H9 (cell line): Measurements from ENCODE around the gene WSB1. TPM values are rescaled to one million over a fixed set of nuclear protein-coding genes. Genes with fewer than 3 reads are reported as not detected.

Experiments
- DNase-seq: peaks from one replicate; pipeline ENCODE4 v3.0.0-alpha.2; 2017
- H2AFZ ChIP-seq: one replicate; pipeline ENCODE4 v1.6.1; 2013; ENCODE audit warnings: mild to moderate bottlenecking, low read length, control low read depth, moderate library complexity
- H2AK5ac ChIP-seq: 2 replicates; pipeline ENCODE4 v1.6.1; 2013; ENCODE audit warnings: low read length, control low read depth, mixed read lengths; ENCODE audit not compliant: insufficient read length
- H2BK120ac ChIP-seq: one replicate; pipeline ENCODE4 v1.6.1; 2013; ENCODE audit warnings: low read depth, mild to moderate bottlenecking, low read length, control low read depth, inconsistent platforms; ENCODE audit not compliant: poor library complexity, severe bottlenecking
- H2BK12ac ChIP-seq: 2 replicates; pipeline ENCODE4 v1.6.1; 2013; ENCODE audit warnings: low read length, control low read depth, mixed read lengths, low read depth; ENCODE audit not compliant: insufficient read length
- H2BK15ac ChIP-seq: 2 replicates; pipeline ENCODE4 v1.6.1; 2013; ENCODE audit warnings: low read depth, low read length, control low read depth
- H2BK20ac ChIP-seq: one replicate; pipeline ENCODE4 v1.6.1; 2013; ENCODE audit warnings: low read depth, mild to moderate bottlenecking, low read length, control low read depth, inconsistent platforms; ENCODE audit not compliant: poor library complexity, severe bottlenecking
- H2BK5ac ChIP-seq: 2 replicates; pipeline ENCODE4 v1.6.1; 2013; ENCODE audit warnings: low read length, control low read depth, mixed read lengths; ENCODE audit not compliant: insufficient read length
- H3K14ac ChIP-seq: 2 replicates; pipeline ENCODE4 v1.6.1; 2013; ENCODE audit warnings: low read length, control low read depth; ENCODE audit not compliant: insufficient read depth
- H3K18ac ChIP-seq: 2 replicates; pipeline ENCODE4 v1.6.1; 2013; ENCODE audit warnings: low read depth, mild to moderate bottlenecking, mixed read lengths, low read length, control low read depth; ENCODE audit not compliant: insufficient read length
- H3K23ac ChIP-seq: 2 replicates; pipeline ENCODE4 v1.6.1; 2013; ENCODE audit warnings: low read length, control low read depth, mixed read lengths, low read depth; ENCODE audit not compliant: insufficient read length
- H3K23me2 ChIP-seq: 2 replicates; pipeline ENCODE4 v1.6.1; 2013; ENCODE audit warnings: low read depth, mild to moderate bottlenecking, mixed read lengths, low read length, control low read depth; ENCODE audit not compliant: insufficient read length, poor library complexity, severe bottlenecking
- H3K27ac ChIP-seq: 2 replicates; pipeline ENCODE4 v1.5.1; 2013; ENCODE audit warnings: low read length, control low read depth, mixed read lengths, low read depth; ENCODE audit not compliant: insufficient read length
- H3K27me3 ChIP-seq: 2 replicates; pipeline ENCODE4 v1.6.1; 2013; ENCODE audit warnings: low read length, control low read depth, inconsistent platforms; ENCODE audit not compliant: insufficient read depth
- H3K4ac ChIP-seq: 2 replicates; pipeline ENCODE4 v1.6.1; 2013; ENCODE audit warnings: low read depth, mild to moderate bottlenecking, control low read depth, inconsistent platforms, low read length, moderate library complexity
- H3K4me1 ChIP-seq: 2 replicates; pipeline ENCODE4 v1.6.1; 2013; ENCODE audit warnings: low read length, control low read depth, inconsistent platforms; ENCODE audit not compliant: insufficient read depth
- H3K4me2 ChIP-seq: 2 replicates; pipeline ENCODE4 v1.6.1; 2013; ENCODE audit warnings: low read length, control low read depth, mixed read lengths; ENCODE audit not compliant: insufficient read length, insufficient read depth
- H3K56ac ChIP-seq: 2 replicates; pipeline ENCODE4 v1.6.1; 2013; ENCODE audit warnings: low read depth, mild to moderate bottlenecking, mixed read lengths, low read length, control low read depth; ENCODE audit not compliant: insufficient read length
- H3K79me1 ChIP-seq: 2 replicates; pipeline ENCODE4 v1.6.1; 2013; ENCODE audit warnings: low read depth, mild to moderate bottlenecking, moderate library complexity, low read length, control low read depth, inconsistent platforms; ENCODE audit not compliant: insufficient read depth, poor library complexity, severe bottlenecking
- H3K79me2 ChIP-seq: 2 replicates; pipeline ENCODE4 v1.6.1; 2013; ENCODE audit warnings: low read length, control low read depth, inconsistent platforms; ENCODE audit not compliant: insufficient read depth
- H3K9ac ChIP-seq: 2 replicates; pipeline ENCODE4 v1.6.1; 2013; ENCODE audit warnings: low read length, control low read depth, mixed read lengths; ENCODE audit not compliant: insufficient read length; ENCODE audit errors: extremely low read depth
- H3K9me3 ChIP-seq: one replicate; pipeline ENCODE4 v1.6.1; 2013; ENCODE audit warnings: low read depth, low read length, inconsistent platforms; ENCODE audit not compliant: control insufficient read depth
- H3T11ph ChIP-seq: one replicate; pipeline ENCODE4 v1.6.1; 2013; ENCODE audit warnings: mild to moderate bottlenecking, low read length, control low read depth, inconsistent platforms
- H4K20me1 ChIP-seq: one replicate; pipeline ENCODE4 v1.6.1; 2013; ENCODE audit not compliant: control insufficient read depth, insufficient read length, insufficient read depth
- H4K5ac ChIP-seq: 2 replicates; pipeline ENCODE4 v1.6.1; 2013; ENCODE audit warnings: low read depth, mild to moderate bottlenecking, mixed read lengths, low read length, control low read depth; ENCODE audit not compliant: insufficient read length
- H4K8ac ChIP-seq: replicated peaks from 2 replicates; pipeline ENCODE4 v1.6.1; 2013; ENCODE audit warnings: low read length, control low read depth, mixed read lengths, low read depth; ENCODE audit not compliant: insufficient read length
- H4K91ac ChIP-seq: 2 replicates; pipeline ENCODE4 v1.6.1; 2013; ENCODE audit warnings: low read depth, mild to moderate bottlenecking, moderate library complexity, mixed read lengths, low read length, control low read depth; ENCODE audit not compliant: insufficient read length
- H3K27ac Mint-ChIP-seq, 3 experiments: 2 replicates in 2 of 3; 3 replicates in 1 of 3; pipeline ENCODE4 v1.8.0; 2020 to 2021; ENCODE audit warnings: mixed read lengths in 3 of 3, mild to moderate bottlenecking in 1 of 3, moderate library complexity in 1 of 3
- H3K27me3 Mint-ChIP-seq: 2 replicates; pipeline ENCODE4 v1.8.0; 2021; ENCODE audit warnings: low read depth, mild to moderate bottlenecking, moderate library complexity, mixed read lengths
- H3K36me3 Mint-ChIP-seq, 3 experiments: 2 replicates in 2 of 3; 3 replicates in 1 of 3; pipeline ENCODE4 v1.8.0; 2020 to 2021; ENCODE audit warnings: low read depth in 3 of 3, mixed read lengths in 3 of 3; ENCODE audit not compliant: insufficient read depth in 1 of 3
- H3K4me1 Mint-ChIP-seq, 2 experiments: 2 replicates each; pipeline ENCODE4 v1.8.0; 2020; ENCODE audit warnings: mixed read lengths in 2 of 2
- H3K4me3 Mint-ChIP-seq, 2 experiments: 2 replicates in 1 of 2; 3 replicates in 1 of 2; pipeline ENCODE4 v1.8.0; 2020 to 2021; ENCODE audit warnings: mild to moderate bottlenecking in 2 of 2, mixed read lengths in 2 of 2, moderate library complexity in 1 of 2
- H3K9me3 Mint-ChIP-seq, 2 experiments: 2 replicates in 1 of 2; 3 replicates in 1 of 2; pipeline ENCODE4 v1.8.0; 2020; ENCODE audit warnings: mild to moderate bottlenecking in 2 of 2, mixed read lengths in 2 of 2, moderate library complexity in 1 of 2
- CTCF ChIP-seq: fragments of 200-600 bp; sonication (generic); conservative IDR thresholded peaks from 3 replicates; pipeline ENCODE4 v1.8.0; 2021; ENCODE audit warnings: antibody characterized with exemption, mild to moderate bottlenecking
- WGBS: extraction: QIAGEN DNeasy Blood & Tissue Kit; methylation state at CpG from one replicate; pipeline ENCODE4 v1.1.7; 2013; ENCODE audit warnings: missing lambda C conversion rate, low lambda C conversion rate, mixed read lengths; ENCODE audit not compliant: insufficient read length; ENCODE audit errors: extremely low coverage; 5-methylcytosine and 5-hydroxymethylcytosine counted together
- total RNA-seq: library from RNA; stranded (reverse); gene quantifications from 2 replicates; pipeline ENCODE4 v1.2.1, GENCODE V29; 2021

WSB1 gene
- total RNA-seq, 1 experiment from 2014 or later = 187 TPM

- Histone ChIP-seq H3K4me2 (no peak overlapping the region), H4K5ac (no peak overlapping the region), H2AK5ac (no peak overlapping the region), H3K27ac (no peak overlapping the region), H4K8ac (no peak overlapping the region), H2BK15ac (no peak overlapping the region), H3K56ac (no peak overlapping the region), H3K23ac (no peak overlapping the region), H2AFZ (no peak overlapping the region), H2BK120ac (no peak overlapping the region), H2BK20ac (no peak overlapping the region), H2BK5ac (no peak overlapping the region), H4K91ac (no peak overlapping the region), H3K9me3 (no peaks in the 10 kb centered on the region), H4K20me1 (no peaks in the 10 kb centered on the region), H3K4ac (no peak overlapping the region), H3K79me1 (no peaks in the 10 kb centered on the region), H3K4me1 (peaks cover 3% of the 10 kb centered on the region; the same call in 1 of the 2 replicates), H3K18ac (no peak overlapping the region), H3T11ph (no peak overlapping the region), H3K9ac (no peak overlapping the region), H3K23me2 (peaks cover 12% of the 10 kb centered on the region), H3K79me2 (no peaks in the 10 kb centered on the region), H3K14ac (0 out of 2 replicates have a peak overlapping the region, but pooled peaks have one; percentile 33), H3K27me3 (no peaks in the 10 kb centered on the region), H2BK12ac (no peak overlapping the region)
- peak overlapping the region in 1 of 2 experiments; percentile 29; a peak in 2 of 5 replicates for H3K4me3 Mint-ChIP-seq
- peaks cover 17 to 34% of the 10 kb centered on the region in 2 experiments for H3K4me1 Mint-ChIP-seq
- no peak overlapping the region; a peak in 1 of 7 replicates for H3K27ac Mint-ChIP-seq
- peak; percentile 76 for DNase-seq
- H3K36me3 Mint-ChIP-seq = peaks cover 1 to 13% (median 2%) of the 10 kb centered on the region in 3 experiments; a peak in 3 of 7 replicates
- no peaks in the 10 kb centered on the region; a peak in 1 of 5 replicates for H3K9me3 Mint-ChIP-seq
- no CpG with 5 or more reads among the region's 34 CpGs for WGBS
- H3K27me3 Mint-ChIP-seq = peaks cover 3% of the 10 kb centered on the region
- no peak for TF ChIP-seq CTCF
These were observed 55.7 kb downstream of the WSB1 start for GRCh38 chr17:27349540-27350021.
